ENCODE data around the gene IQGAP2.

IQGAP2 gene

GRCh38 chr5:76693141-76693540 lies 290.1 kb downstream of the IQGAP2 start:
- DNase-seq = no peak

- DNase-seq = no peak
Observed at GRCh38 chr5:76694317-76694716, 291.2 kb downstream of the IQGAP2 start.

- no peak for DNase-seq
Observed at GRCh38 chr5:76695346-76695745, 292.3 kb downstream of the IQGAP2 start.

- no peak for DNase-seq
Observed at GRCh38 chr5:76696251-76696650, 293.2 kb downstream of the IQGAP2 start.

GRCh38 chr5:76697670-76698069 lies 294.6 kb downstream of the IQGAP2 start:
- no peak for DNase-seq

GRCh38 chr5:76700571-76700970 lies 297.5 kb downstream of the IQGAP2 start:
- DNase-seq = no peak

GRCh38 chr5:76701298-76701697 lies 298.2 kb downstream of the IQGAP2 start:
- no peak for DNase-seq

GRCh38 chr5:76703707-76704106 lies 300.6 kb downstream of the IQGAP2 start:
- no peak for DNase-seq

GRCh38 chr5:76704131-76704663 lies 301.1 kb downstream of the IQGAP2 start:
- no peak for DNase-seq

GRCh38 chr5:76705574-76705973 lies 302.5 kb downstream of the IQGAP2 start:
- DNase-seq = peak; percentile 36 to 53

- DNase-seq = no peak
Observed at GRCh38 chr5:76709762-76710161, 306.7 kb downstream of the IQGAP2 start.

- DNase-seq = no peak
Observed at GRCh38 chr5:76710991-76711390, 307.9 kb downstream of the IQGAP2 start.

- no peak for DNase-seq
Observed at GRCh38 chr5:76714751-76715485, 311.8 kb downstream of the IQGAP2 start.

GRCh38 chr5:76715486-76715735 lies 312.3 kb downstream of the IQGAP2 start:
- peak; percentile 14 to 21 for DNase-seq

GRCh38 chr5:76715736-76716455 lies 312.8 kb downstream of the IQGAP2 start, which contains the start of gene F2R:
Gene F2R (plus strand): TSS chr5:76716126. CDS start chr5:76716308, 182 bp downstream.
- DNase-seq = peak; percentile 14 to 18

- DNase-seq = no peak
Observed at GRCh38 chr5:76716456-76717157, 313.5 kb downstream of the IQGAP2 start.

- no peak for DNase-seq
Observed at GRCh38 chr5:76717222-76718083, 314.4 kb downstream of the IQGAP2 start.

GRCh38 chr5:76718381-76718832 lies 315.3 kb downstream of the IQGAP2 start:
- no peak for DNase-seq

GRCh38 chr5:76718880-76719279 lies 315.8 kb downstream of the IQGAP2 start:
- no peak for DNase-seq

GRCh38 chr5:76720988-76721569 lies 318.0 kb downstream of the IQGAP2 start:
- no peak for DNase-seq

- DNase-seq = no peak
Observed at GRCh38 chr5:76723266-76723665, 320.2 kb downstream of the IQGAP2 start.

- no peak for DNase-seq
Observed at GRCh38 chr5:76723906-76724305, 320.8 kb downstream of the IQGAP2 start.
